ENCODE results near the gene HACL1. TPM values are rescaled to one million over a fixed set of nuclear protein-coding genes. Genes with fewer than 3 reads are reported as not detected.
"Not testable (repeated sequence)": the region's sequence is repeated elsewhere in the genome, so short reads cannot be mapped to it uniquely, and the experiment has no call there.

The HACL1 gene
- total and polyA plus RNA-seq, 2 donors from 2014 or later: 25.3 to 27.1 TPM

DNA sequence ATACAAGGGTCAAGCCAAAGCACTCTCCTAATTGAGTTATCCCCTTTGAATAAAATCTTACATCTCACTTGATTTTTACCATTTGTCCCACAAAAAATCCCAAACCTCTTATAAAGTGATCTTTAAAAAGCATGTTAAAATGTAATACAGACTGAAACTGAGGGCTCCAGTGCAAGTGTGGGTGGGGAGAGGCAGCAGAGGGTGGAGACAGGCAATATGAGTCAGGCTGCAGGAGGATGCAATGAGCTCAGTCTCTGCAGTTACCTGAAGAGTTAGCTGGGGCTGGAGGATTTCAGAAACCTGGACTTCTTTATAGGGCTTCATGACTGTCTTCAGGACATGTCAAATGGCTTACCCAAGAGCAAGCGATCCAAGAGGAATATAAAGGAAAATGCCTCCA is 65.6 kb downstream of the HACL1 start:
- no peak overlapping the region for H3K4me3 ChIP-seq (ENCODE audit: low read length in 3 of 3)
- TF ChIP-seq, protein P1, sequence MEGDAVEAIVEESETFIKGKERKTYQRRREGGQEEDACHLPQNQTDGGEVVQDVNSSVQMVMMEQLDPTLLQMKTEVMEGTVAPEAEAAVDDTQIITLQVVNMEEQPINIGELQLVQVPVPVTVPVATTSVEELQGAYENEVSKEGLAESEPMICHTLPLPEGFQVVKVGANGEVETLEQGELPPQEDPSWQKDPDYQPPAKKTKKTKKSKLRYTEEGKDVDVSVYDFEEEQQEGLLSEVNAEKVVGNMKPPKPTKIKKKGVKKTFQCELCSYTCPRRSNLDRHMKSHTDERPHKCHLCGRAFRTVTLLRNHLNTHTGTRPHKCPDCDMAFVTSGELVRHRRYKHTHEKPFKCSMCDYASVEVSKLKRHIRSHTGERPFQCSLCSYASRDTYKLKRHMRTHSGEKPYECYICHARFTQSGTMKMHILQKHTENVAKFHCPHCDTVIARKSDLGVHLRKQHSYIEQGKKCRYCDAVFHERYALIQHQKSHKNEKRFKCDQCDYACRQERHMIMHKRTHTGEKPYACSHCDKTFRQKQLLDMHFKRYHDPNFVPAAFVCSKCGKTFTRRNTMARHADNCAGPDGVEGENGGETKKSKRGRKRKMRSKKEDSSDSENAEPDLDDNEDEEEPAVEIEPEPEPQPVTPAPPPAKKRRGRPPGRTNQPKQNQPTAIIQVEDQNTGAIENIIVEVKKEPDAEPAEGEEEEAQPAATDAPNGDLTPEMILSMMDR (IDR thresholded peaks at IDR 0.05; ENCODE audit: borderline replicate concordance, extremely low read depth, insufficient read depth): no peak
- intact Hi-C loops (cut with DNase I): no loop called here
- H3K27ac ChIP-seq (ENCODE audit: low read depth in 2 of 2, low read length in 2 of 2): no peak overlapping the region
- DNase-seq (no peak), FAIRE-seq (no peak)
- H3K9me3 ChIP-seq (ENCODE audit: control insufficient read depth in 2 of 3, insufficient read depth in 1 of 3, low read length in 3 of 3): no peaks in the 10 kb centered on the region
- H3K27me3 ChIP-seq (ENCODE audit: control insufficient read depth, insufficient read depth, low read length): no peaks in the 10 kb centered on the region
- H3K9ac ChIP-seq (ENCODE audit: low read length in 3 of 3): no peak overlapping the region
- no peaks in the 10 kb centered on the region for H3K36me3 ChIP-seq (ENCODE audit: control insufficient read depth in 2 of 3, insufficient read depth in 3 of 3, low read length in 3 of 3)
- H3K4me1 ChIP-seq (ENCODE audit: control insufficient read depth in 2 of 3, insufficient read depth in 2 of 3, low read depth in 1 of 3, low read length in 3 of 3): no peaks in the 10 kb centered on the region

DNA sequence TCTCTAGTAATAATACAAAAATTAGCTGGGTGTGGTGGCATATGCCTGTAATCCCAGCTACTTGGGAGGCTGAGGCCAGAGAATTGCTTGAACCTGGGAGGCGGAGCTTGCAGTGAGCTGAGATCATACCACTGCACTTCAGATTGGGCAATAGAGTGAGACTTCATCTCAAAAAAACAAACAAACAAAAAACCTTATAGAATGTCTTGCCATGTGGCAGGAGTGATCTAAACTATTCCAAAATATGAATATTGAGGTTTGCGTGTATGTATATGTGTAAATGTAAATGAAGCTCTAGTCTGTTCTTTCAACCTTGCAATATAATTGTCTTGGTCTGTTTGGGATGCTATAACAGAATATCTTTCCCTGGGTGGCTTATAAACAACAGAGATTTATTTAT is 68.8 kb downstream of the HACL1 start:
- DNase-seq, FAIRE-seq: not testable (repeated sequence)

DNA sequence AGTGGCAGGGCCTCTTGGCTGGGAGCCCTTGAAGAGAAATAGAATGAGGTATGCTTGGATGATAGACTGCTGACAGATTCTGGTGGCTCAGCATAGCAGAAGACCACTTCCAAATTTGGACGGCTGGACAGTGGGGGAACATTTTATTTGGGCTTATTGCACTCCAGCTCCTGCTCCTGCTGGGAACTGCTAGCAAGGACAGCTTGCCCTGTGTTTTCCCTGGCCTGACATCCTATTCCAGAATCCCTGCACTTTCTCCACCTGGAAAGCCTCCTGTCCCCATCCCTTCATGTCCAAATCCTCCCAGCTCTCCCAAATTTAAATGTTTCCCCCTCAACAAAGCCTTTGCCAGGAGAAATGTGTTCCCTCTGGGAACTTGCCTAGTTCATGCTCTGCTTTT is 70.0 kb downstream of the HACL1 start:
- H3K27me3 ChIP-seq (ENCODE audit: control insufficient read depth, insufficient read depth, low read length): no peaks in the 10 kb centered on the region
- no peak overlapping the region for H3K27ac ChIP-seq (ENCODE audit: low read depth in 2 of 2, low read length in 2 of 2)
- intact Hi-C loops (cut with DNase I): no loop called here
- TF ChIP-seq, protein P1 (IDR thresholded peaks at IDR 0.05; ENCODE audit: borderline replicate concordance, extremely low read depth, insufficient read depth): no peak
- no peaks in the 10 kb centered on the region for H3K36me3 ChIP-seq (ENCODE audit: control insufficient read depth in 2 of 3, insufficient read depth in 3 of 3, low read length in 3 of 3)
- no peak for FAIRE-seq
- DNase-seq: no peak
- no peaks in the 10 kb centered on the region for H3K4me1 ChIP-seq (ENCODE audit: control insufficient read depth in 2 of 3, insufficient read depth in 2 of 3, low read depth in 1 of 3, low read length in 3 of 3)
- H3K9ac ChIP-seq (ENCODE audit: low read length in 3 of 3): no peak overlapping the region
- H3K9me3 ChIP-seq (ENCODE audit: control insufficient read depth in 2 of 3, insufficient read depth in 1 of 3, low read length in 3 of 3): no peaks in the 10 kb centered on the region
- H3K4me3 ChIP-seq (ENCODE audit: low read length in 3 of 3): no peak overlapping the region

More for the DNA sequence above, 68.8 kb downstream of the HACL1 start:
- intact Hi-C loops (cut with DNase I); H3K9ac ChIP-seq (ENCODE audit: low read length in 3 of 3); H3K27me3 ChIP-seq (ENCODE audit: control insufficient read depth, insufficient read depth, low read length); H3K36me3 ChIP-seq (ENCODE audit: control insufficient read depth in 2 of 3, insufficient read depth in 3 of 3, low read length in 3 of 3); H3K27ac ChIP-seq (ENCODE audit: low read depth in 2 of 2, low read length in 2 of 2); H3K4me1 ChIP-seq (ENCODE audit: control insufficient read depth in 2 of 3, insufficient read depth in 2 of 3, low read depth in 1 of 3, low read length in 3 of 3); H3K4me3 ChIP-seq (ENCODE audit: low read length in 3 of 3); H3K9me3 ChIP-seq (ENCODE audit: control insufficient read depth in 2 of 3, insufficient read depth in 1 of 3, low read length in 3 of 3): not testable (repeated sequence)

DNA sequence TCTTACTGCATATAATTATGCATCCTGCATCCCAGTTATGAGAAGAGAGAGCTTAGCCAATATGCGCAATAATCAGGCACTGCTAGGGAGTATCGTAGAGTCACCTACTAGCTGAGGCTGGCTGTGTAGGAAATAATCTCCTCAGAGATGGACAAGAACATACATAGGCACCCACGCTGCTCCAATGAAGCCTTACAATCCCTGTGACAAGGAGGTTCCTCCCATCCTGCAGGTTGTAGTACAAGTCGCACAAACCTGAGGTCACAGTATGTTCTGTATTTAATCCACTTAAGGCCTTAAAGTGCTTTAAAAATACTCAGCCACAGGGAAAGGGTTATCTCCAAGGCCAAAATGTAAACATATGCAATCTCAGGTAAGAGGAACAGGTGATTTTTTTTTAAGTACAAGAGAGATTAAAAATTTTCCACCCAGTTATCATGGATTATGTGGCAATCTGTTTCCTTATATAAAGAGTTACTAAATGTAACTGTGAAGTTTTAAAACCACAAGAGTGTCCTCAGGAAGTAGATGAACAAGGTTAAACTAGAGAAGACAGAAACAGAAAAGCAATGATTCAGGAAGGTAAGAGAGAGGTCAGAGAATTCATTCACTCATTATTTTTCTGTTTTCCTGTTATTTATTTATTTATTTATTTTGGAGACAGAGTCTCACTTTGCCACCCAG is 72.4 kb downstream of the HACL1 start:
- H3K27me3 ChIP-seq (ENCODE audit: control insufficient read depth, insufficient read depth, low read length): no peaks in the 10 kb centered on the region
- H3K9ac ChIP-seq (ENCODE audit: low read length in 3 of 3): no peak overlapping the region
- no peak overlapping the region for H3K27ac ChIP-seq (ENCODE audit: low read depth in 2 of 2, low read length in 2 of 2)
- no peaks in the 10 kb centered on the region for H3K9me3 ChIP-seq (ENCODE audit: control insufficient read depth in 2 of 3, insufficient read depth in 1 of 3, low read length in 3 of 3)
- no peak overlapping the region for H3K4me3 ChIP-seq (ENCODE audit: low read length in 3 of 3)
- DNase-seq (no peak), FAIRE-seq (no peak)
- H3K4me1 ChIP-seq (ENCODE audit: control insufficient read depth in 2 of 3, insufficient read depth in 2 of 3, low read depth in 1 of 3, low read length in 3 of 3): no peaks in the 10 kb centered on the region
- no peaks in the 10 kb centered on the region for H3K36me3 ChIP-seq (ENCODE audit: control insufficient read depth in 2 of 3, insufficient read depth in 3 of 3, low read length in 3 of 3)
- intact Hi-C loops (cut with DNase I): no loop called here
- TF ChIP-seq, protein P1 (IDR thresholded peaks at IDR 0.05; ENCODE audit: borderline replicate concordance, extremely low read depth, insufficient read depth): no peak
